Breast epithelium (tissue), 4 donors: Measurements from ENCODE around the gene PNPLA5. TPM values are rescaled to one million over a fixed set of nuclear protein-coding genes. Genes with fewer than 3 reads are reported as not detected.

Experiments used
- DNase-seq, 2 donors: peaks; one replicate each; pipeline ENCODE4 v3.0.0-alpha.2; 2019; ENCODE audit warnings: low spot score in 2 of 2
- H3K27ac ChIP-seq, 2 donors: fragments of 200-600 bp; sonication (generic) in 1 of 2; one replicate each; pipeline ENCODE4 v1.5.1; 2016 to 2019; ENCODE audit warnings: mild to moderate bottlenecking in 1 of 2
- H3K27me3 ChIP-seq, 2 donors: fragments of 200-600 bp; sonication (generic) in 1 of 2; one replicate each; pipeline versions ENCODE4 v1.5.1 to v1.6.0; 2017 to 2019; ENCODE audit warnings: control low read depth in 1 of 2, mild to moderate bottlenecking in 1 of 2
- H3K36me3 ChIP-seq: fragments of 200-600 bp; one replicate; pipeline ENCODE4 v1.5.1; 2019
- H3K4me1 ChIP-seq, 2 donors: fragments of 200-600 bp; sonication (generic); one replicate each; pipeline ENCODE4 v1.5.1; 2016 to 2019; ENCODE audit warnings: control low read depth in 1 of 2
- H3K4me3 ChIP-seq, 3 donors: fragments of 200-600 bp; sonication (generic); 1 replicate in 2 of 3; 2 replicates in 1 of 3; pipeline ENCODE4 v1.5.1; 2016 to 2019; ENCODE audit warnings: mild to moderate bottlenecking in 3 of 3, moderate library complexity in 2 of 3
- H3K9me3 ChIP-seq, 2 donors: fragments of 200-600 bp; sonication (generic) in 1 of 2; one replicate each; pipeline ENCODE4 v1.5.1; 2016 to 2019; ENCODE audit warnings: control low read depth in 1 of 2
- POLR2A ChIP-seq: fragments of 450-650 bp; IDR thresholded peaks from one replicate; pipeline ENCODE4 v1.6.1; 2016; ENCODE audit warnings: antibody characterized with exemption, mild to moderate bottlenecking, moderate library complexity
- POLR2AphosphoS5 ChIP-seq, 3 donors: sonication (generic); formaldehyde crosslinking; IDR thresholded peaks; one replicate each; pipeline ENCODE4 v1.6.1; 2017; ENCODE audit warnings: antibody characterized with exemption in 3 of 3
- intact Hi-C: fragments of 100-400 bp; cut with DNase I; formaldehyde crosslinking; loops from one replicate; pipeline ENCODE4 v1.15.1; 2023; ENCODE audit warnings: low total_unique reads
- total RNA-seq, 3 donors: library from RNA; depleted of rRNA; stranded (reverse); fragments of >200 nt; gene quantifications; one replicate each; pipeline ENCODE4 v1.1.0, GENCODE V29; 2016
- TF ChIP-seq, protein P1 (sequence below), 3 donors: fragments of 450-650 bp; IDR thresholded peaks; one replicate each; pipeline ENCODE4 v1.5.1; 2016 to 2017; ENCODE audit warnings: antibody characterized with exemption in 3 of 3, mild to moderate bottlenecking in 3 of 3, moderate library complexity in 3 of 3

PNPLA5 gene
- total RNA-seq, 3 donors from 2014 or later: not detected

DNA sequence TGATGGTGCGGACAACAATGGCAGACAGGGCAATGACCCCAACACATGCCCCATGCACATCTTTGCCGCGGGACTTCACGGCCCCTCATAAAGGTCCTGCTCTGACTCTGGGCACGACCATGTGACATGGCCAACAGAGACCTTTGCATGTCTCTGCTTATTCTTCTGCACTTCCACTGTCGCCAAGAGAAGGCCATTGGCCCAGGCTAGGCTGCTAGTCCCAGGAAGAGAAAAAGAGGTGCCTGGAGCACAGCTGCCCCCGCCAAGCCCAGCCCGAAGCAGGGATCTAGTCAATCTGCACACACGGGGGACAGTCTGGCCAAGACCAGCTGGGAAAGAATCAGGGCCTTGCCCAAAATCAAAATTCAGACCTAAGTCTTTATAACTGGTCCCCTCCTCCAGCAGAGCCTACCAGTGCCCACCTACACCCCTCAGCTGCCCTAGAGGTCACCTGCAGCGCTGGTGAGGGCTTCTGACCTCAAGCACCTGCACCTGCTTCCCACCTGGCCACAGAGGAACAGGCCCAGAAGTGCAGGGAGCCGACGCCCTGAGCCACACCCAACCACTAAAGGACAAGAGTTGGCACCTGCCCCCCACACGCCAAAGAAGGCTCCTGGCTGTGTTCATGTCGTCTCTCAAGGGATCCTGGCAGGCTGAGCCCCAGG lies 37.6 kb downstream of the PNPLA5 start:
- intact Hi-C loops: no loop called here
- H3K27me3 ChIP-seq: no peaks in the 10 kb centered on the region
- TF ChIP-seq, protein P1, sequence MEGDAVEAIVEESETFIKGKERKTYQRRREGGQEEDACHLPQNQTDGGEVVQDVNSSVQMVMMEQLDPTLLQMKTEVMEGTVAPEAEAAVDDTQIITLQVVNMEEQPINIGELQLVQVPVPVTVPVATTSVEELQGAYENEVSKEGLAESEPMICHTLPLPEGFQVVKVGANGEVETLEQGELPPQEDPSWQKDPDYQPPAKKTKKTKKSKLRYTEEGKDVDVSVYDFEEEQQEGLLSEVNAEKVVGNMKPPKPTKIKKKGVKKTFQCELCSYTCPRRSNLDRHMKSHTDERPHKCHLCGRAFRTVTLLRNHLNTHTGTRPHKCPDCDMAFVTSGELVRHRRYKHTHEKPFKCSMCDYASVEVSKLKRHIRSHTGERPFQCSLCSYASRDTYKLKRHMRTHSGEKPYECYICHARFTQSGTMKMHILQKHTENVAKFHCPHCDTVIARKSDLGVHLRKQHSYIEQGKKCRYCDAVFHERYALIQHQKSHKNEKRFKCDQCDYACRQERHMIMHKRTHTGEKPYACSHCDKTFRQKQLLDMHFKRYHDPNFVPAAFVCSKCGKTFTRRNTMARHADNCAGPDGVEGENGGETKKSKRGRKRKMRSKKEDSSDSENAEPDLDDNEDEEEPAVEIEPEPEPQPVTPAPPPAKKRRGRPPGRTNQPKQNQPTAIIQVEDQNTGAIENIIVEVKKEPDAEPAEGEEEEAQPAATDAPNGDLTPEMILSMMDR (IDR thresholded peaks at IDR 0.05): no peak
- no peak for TF ChIP-seq POLR2AphosphoS5 (IDR thresholded peaks at IDR 0.05)
- TF ChIP-seq POLR2A: no peak

DNA sequence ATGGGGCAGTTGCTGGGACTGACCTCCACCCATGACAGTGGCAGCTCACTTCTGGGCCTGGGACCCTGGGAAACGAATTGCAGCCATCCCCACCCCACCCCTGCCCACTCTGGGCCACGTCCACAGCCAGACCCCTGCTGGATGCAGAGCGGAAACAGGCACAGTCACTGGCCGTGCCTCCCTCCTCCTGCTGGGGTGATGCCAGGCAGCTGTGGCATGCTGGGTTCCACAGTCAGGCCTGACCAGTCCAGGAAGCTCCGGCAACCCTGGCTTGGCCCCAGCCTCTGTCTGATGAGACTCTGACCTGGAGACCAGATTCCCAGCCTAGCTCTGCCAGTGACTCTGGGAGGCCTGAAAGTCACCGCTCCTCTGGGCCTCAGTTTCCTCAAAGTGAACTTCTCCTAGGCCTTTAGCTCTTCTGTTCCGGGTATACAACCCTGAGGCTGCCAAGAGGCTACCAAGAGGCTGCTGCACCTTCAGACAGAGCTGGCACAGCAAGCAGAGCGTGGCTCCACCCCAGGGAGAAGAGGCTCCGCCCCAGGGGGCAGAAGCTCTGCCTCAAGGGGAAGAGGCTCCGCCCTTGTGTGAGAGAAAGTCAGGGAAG lies 38.4 kb downstream of the PNPLA5 start:
- intact Hi-C loops: no loop called here
- Histone ChIP-seq H3K27me3 (peaks cover 0 to 4% of the 10 kb centered on the region in 2 donors), H3K27ac (no peak overlapping the region), H3K4me3 (no peak overlapping the region), H3K36me3 (no peaks in the 10 kb centered on the region), H3K4me1 (no peaks in the 10 kb centered on the region), H3K9me3 (no peaks in the 10 kb centered on the region)
- DNase-seq: peak in 1 of 2 donors; percentile 44
- TF ChIP-seq POLR2AphosphoS5 (IDR thresholded peaks at IDR 0.05) (no peak), POLR2A (no peak)
- TF ChIP-seq, protein P1 (IDR thresholded peaks at IDR 0.05): no peak

More for the DNA sequence above, 37.6 kb downstream of the PNPLA5 start:
- H3K27ac ChIP-seq: no peak overlapping the region
- H3K4me3 ChIP-seq: no peak overlapping the region
- H3K36me3 ChIP-seq: no peaks in the 10 kb centered on the region
- DNase-seq: peak in 1 of 2 donors; percentile 27
- H3K9me3 ChIP-seq: no peaks in the 10 kb centered on the region
- H3K4me1 ChIP-seq: no peaks in the 10 kb centered on the region

DNA sequence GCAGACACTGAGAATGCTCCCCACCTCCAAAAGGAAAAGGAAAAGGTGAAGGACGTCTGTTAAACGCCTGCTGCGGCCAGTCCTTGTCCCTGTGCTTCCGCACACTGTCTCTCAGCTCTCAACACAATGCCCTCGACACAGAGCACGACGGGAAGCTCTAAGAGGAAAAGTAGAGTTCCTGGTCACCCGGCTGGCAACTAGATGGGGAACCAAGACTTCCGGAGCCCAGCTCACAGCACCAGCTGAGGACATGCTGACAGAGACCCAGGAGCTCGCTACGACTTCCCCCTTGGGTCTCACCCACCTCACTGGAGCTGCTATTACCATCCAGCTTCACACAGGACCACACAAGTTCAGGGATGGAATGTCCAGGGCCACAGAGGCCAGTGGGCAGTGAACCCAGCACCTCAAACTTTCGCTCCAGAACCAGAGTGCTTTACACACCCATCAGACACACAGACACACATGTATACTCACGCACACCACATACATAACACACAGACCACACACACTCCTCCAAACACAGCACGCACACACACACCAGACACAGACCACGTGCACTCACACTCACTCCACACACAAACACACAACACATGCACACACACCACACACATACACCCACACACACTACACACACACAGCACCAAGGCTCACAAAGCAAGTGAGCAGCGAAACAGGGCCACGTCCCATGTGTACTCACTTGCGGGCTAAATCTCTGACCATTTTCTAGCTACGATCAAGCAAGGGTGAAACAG lies 39.1 kb downstream of the PNPLA5 start:
- H3K4me1 ChIP-seq: no peaks in the 10 kb centered on the region
- H3K27ac ChIP-seq: no peak overlapping the region
- peaks cover 0 to 4% of the 10 kb centered on the region in 2 donors for H3K27me3 ChIP-seq
- H3K4me3 ChIP-seq: no peak overlapping the region
- H3K9me3 ChIP-seq: no peaks in the 10 kb centered on the region
- no peak for TF ChIP-seq POLR2AphosphoS5 (IDR thresholded peaks at IDR 0.05)
- no peak for TF ChIP-seq POLR2A
- TF ChIP-seq, protein P1 (IDR thresholded peaks at IDR 0.05): no peak
- intact Hi-C loops: no loop called here
- DNase-seq: peak in 1 of 2 donors; percentile 22
- H3K36me3 ChIP-seq: no peaks in the 10 kb centered on the region

DNA sequence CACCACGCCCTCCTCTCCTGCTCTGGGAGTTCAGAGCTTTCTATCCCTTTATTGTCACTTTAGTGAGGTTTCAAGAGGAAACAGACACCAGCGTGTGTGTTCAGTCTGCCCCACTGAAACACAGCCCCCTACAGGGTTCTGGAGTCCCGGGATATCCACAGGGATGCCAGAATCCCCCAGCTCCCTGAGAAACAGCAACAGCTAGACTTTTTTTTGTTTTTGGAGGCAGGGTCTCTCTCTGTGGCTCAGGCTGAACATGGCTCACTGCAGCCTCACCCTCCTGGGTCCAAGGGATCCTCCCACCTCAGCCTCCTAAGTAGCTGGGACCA lies 39.9 kb downstream of the PNPLA5 start:
- Histone ChIP-seq H3K4me3 (no peak overlapping the region), H3K27me3 (peaks cover 0 to 4% of the 10 kb centered on the region in 2 donors), H3K27ac (no peak overlapping the region), H3K9me3 (no peaks in the 10 kb centered on the region), H3K4me1 (no peaks in the 10 kb centered on the region), H3K36me3 (no peaks in the 10 kb centered on the region)
- TF ChIP-seq, protein P1 (IDR thresholded peaks at IDR 0.05): no peak
- TF ChIP-seq POLR2A (no peak), POLR2AphosphoS5 (IDR thresholded peaks at IDR 0.05) (no peak)
- intact Hi-C loops: no loop called here
- no peak for DNase-seq
